OCI-LY7 (cell line): Measurements from ENCODE around the gene MREG. TPM values are rescaled to one million over a fixed set of nuclear protein-coding genes. Genes with fewer than 3 reads are reported as not detected.

Source experiments
- BruUV-seq: library from RNA; stranded (reverse); fragments of 400-500 nt; replicated peaks from 2 replicates; lab custom pipeline; 2021; lab: Mats Ljungman, UMichigan
- CTCF ChIA-PET: fragments of 300-600 bp; sonication (Branson Sonifier 250); formaldehyde crosslinking; loops from one replicate; lab custom pipeline; 2022; ENCODE audit warnings: antibody characterized with exemption; ENCODE audit not compliant: unreplicated experiment; lab: Charles Lee
- POLR2A ChIA-PET: fragments of 300-600 bp; sonication (Branson Sonifier 250); formaldehyde crosslinking; loops from one replicate; lab custom pipeline; 2022; ENCODE audit warnings: antibody characterized with exemption; lab: Charles Lee
- DNase-seq: peaks from one replicate; pipeline ENCODE4 v3.0.0-alpha.2; 2015; ENCODE audit warnings: low spot score
- H2AFZ ChIP-seq: fragments of 200-600 bp; sonication (generic), shearing (Covaris generic); 2 replicates; pipeline ENCODE4 v1.6.1; 2014; ENCODE audit warnings: mild to moderate bottlenecking, antibody characterized with exemption, low read length, moderate library complexity
- H3K27ac ChIP-seq: fragments of 200-600 bp; sonication (generic); 2 replicates; pipeline ENCODE4 v1.5.1; 2014; ENCODE audit warnings: mixed run types, low read depth, mild to moderate bottlenecking, moderate library complexity, low read length, inconsistent platforms; ENCODE audit not compliant: poor library complexity, severe bottlenecking
- H3K36me3 ChIP-seq: fragments of 200-600 bp; sonication (generic); 2 replicates; pipeline ENCODE4 v1.6.1; 2014; ENCODE audit warnings: mild to moderate bottlenecking, antibody characterized with exemption, low read length, moderate library complexity, mixed read lengths; ENCODE audit not compliant: insufficient read depth
- H3K4me1 ChIP-seq: fragments of 200-600 bp; sonication (generic); 2 replicates; pipeline ENCODE4 v1.5.1; 2014; ENCODE audit warnings: mild to moderate bottlenecking, low read length; ENCODE audit not compliant: insufficient read depth, poor library complexity, severe bottlenecking
- H3K4me2 ChIP-seq: fragments of 200-600 bp; sonication (generic); 2 replicates; pipeline ENCODE4 v1.6.1; 2014; ENCODE audit warnings: mild to moderate bottlenecking, low read length
- H3K4me3 ChIP-seq: fragments of 200-600 bp; sonication (generic); 2 replicates; pipeline ENCODE4 v1.5.1; 2014; ENCODE audit warnings: mild to moderate bottlenecking, low read depth, low read length; ENCODE audit not compliant: poor library complexity, severe bottlenecking
- H3K79me2 ChIP-seq: fragments of 200-600 bp; sonication (generic); 2 replicates; pipeline ENCODE4 v1.6.1; 2016; ENCODE audit warnings: low read depth, mild to moderate bottlenecking, low read length, moderate library complexity, mixed read lengths; ENCODE audit not compliant: insufficient read depth
- H3K9me2 ChIP-seq: fragments of 200-600 bp; sonication (generic); 2 replicates; pipeline ENCODE4 v1.6.1; 2016; ENCODE audit warnings: mild to moderate bottlenecking, low read length, mixed read lengths; ENCODE audit not compliant: insufficient read depth
- H3K9me3 ChIP-seq: fragments of 200-600 bp; sonication (generic); 2 replicates; pipeline ENCODE4 v1.6.1; 2014; ENCODE audit warnings: mild to moderate bottlenecking, mixed run types, low read length, mixed read lengths
- H4K20me1 ChIP-seq: fragments of 200-600 bp; sonication (generic); 2 replicates; pipeline ENCODE4 v1.6.1; 2014; ENCODE audit warnings: mild to moderate bottlenecking, antibody characterized with exemption, low read length, moderate library complexity, mixed read lengths; ENCODE audit not compliant: insufficient read depth
- CTCF ChIP-seq: fragments of 200-600 bp; sonication (generic); conservative IDR thresholded peaks from 2 replicates; pipeline ENCODE4 v1.5.1; 2014; ENCODE audit warnings: mild to moderate bottlenecking, antibody characterized with exemption, low read length, moderate library complexity, mixed read lengths
- EZH2phosphoT487 ChIP-seq: fragments of 200-600 bp; sonication (generic); IDR thresholded peaks from 2 replicates; pipeline ENCODE4 v1.6.1; 2018; ENCODE audit warnings: low read depth, borderline replicate concordance, mild to moderate bottlenecking, mixed run types, antibody characterized with exemption, low read length, moderate library complexity, mixed read lengths
- intact Hi-C: fragments of 100-400 bp; cut with micrococcal nuclease; formaldehyde crosslinking; loops from one replicate; pipeline ENCODE4 v1.10.0; 2022; ENCODE audit not compliant: unreplicated experiment
- total RNA-seq, 2 experiments: library from RNA; depleted of rRNA in 1 of 2; stranded (reverse); fragments of >200 nt in 1 of 2; shearing (Covaris generic) in 1 of 2; gene quantifications; 2 replicates each; pipeline ENCODE4 v1.2.3, GENCODE V29; 2014 to 2022

Gene MREG
- total RNA-seq, 2 experiments from 2014 or later: 5.6 to 9.3 TPM

GRCh38 chr2:215900843-215901242, 112.5 kb downstream of the MREG start:
- ChIA-PET POLR2A (no interaction called here), CTCF (no interaction called here)
- no peak overlapping the region for H3K27ac ChIP-seq
- DNase-seq: no peak
- H3K9me3 ChIP-seq: no peaks in the 10 kb centered on the region
- no peak overlapping the region for H3K4me3 ChIP-seq
- no peaks in the 10 kb centered on the region for H3K79me2 ChIP-seq
- H3K4me1 ChIP-seq: peaks cover 6% of the 10 kb centered on the region
- intact Hi-C loops: no loop called here
- no peaks in the 10 kb centered on the region for H4K20me1 ChIP-seq
- H2AFZ ChIP-seq: no peak overlapping the region
- no peak for TF ChIP-seq CTCF
- TF ChIP-seq EZH2phosphoT487: no peak
- no peaks in the 10 kb centered on the region for H3K36me3 ChIP-seq
- no peak overlapping the region for H3K4me2 ChIP-seq
- H3K9me2 ChIP-seq: no peaks in the 10 kb centered on the region
- no TSS peak for BruUV-seq

GRCh38 chr2:215900203-215900611, 113.1 kb downstream of the MREG start:
- Histone ChIP-seq H3K27ac (no peak overlapping the region), H3K9me3 (no peaks in the 10 kb centered on the region), H3K79me2 (no peaks in the 10 kb centered on the region), H3K4me1 (peaks cover 6% of the 10 kb centered on the region), H3K36me3 (no peaks in the 10 kb centered on the region), H3K9me2 (no peaks in the 10 kb centered on the region), H4K20me1 (no peaks in the 10 kb centered on the region), H3K4me2 (no peak overlapping the region), H2AFZ (no peak overlapping the region), H3K4me3 (no peak overlapping the region)
- intact Hi-C loops: no loop called here
- TF ChIP-seq CTCF (no peak), EZH2phosphoT487 (no peak)
- no peak for DNase-seq
- ChIA-PET POLR2A (no interaction called here), CTCF (no interaction called here)
- BruUV-seq: no TSS peak

GRCh38 chr2:215899141-215900074, 113.9 kb downstream of the MREG start:
- intact Hi-C loops: no loop called here
- DNase-seq: no peak
- Histone ChIP-seq H3K36me3 (no peaks in the 10 kb centered on the region), H3K79me2 (no peaks in the 10 kb centered on the region), H3K27ac (no peak overlapping the region), H3K4me2 (no peak overlapping the region), H2AFZ (no peak overlapping the region), H4K20me1 (no peaks in the 10 kb centered on the region), H3K9me3 (no peaks in the 10 kb centered on the region), H3K9me2 (no peaks in the 10 kb centered on the region), H3K4me3 (no peak overlapping the region), H3K4me1 (peaks cover 6% of the 10 kb centered on the region)
- BruUV-seq: no TSS peak
- CTCF ChIA-PET: no interaction called here
- POLR2A ChIA-PET: no interaction called here
- TF ChIP-seq EZH2phosphoT487 (no peak), CTCF (no peak)
